A549 (cell line): ENCODE data around the gene PPP2R2C.

ENCODE experiments used
- CHD2 ChIP-seq: fragments of 150-350 bp; IDR thresholded peaks from 2 replicates; pipeline ENCODE4 v1.6.1; 2014; ENCODE audit warnings: low read length; ENCODE audit not compliant: partially characterized antibody
- EP300 ChIP-seq, 2 experiments: fragments of >200 bp; sonication (Bioruptor Twin); formaldehyde crosslinking; IDR thresholded peaks; 2 replicates in 1 of 2; 3 replicates in 1 of 2; pipeline ENCODE4 v1.6.1; 2016 to 2017
- MAZ ChIP-seq: fragments of 150-350 bp; IDR thresholded peaks from 2 replicates; pipeline ENCODE4 v1.6.1; 2014; ENCODE audit warnings: antibody characterized with exemption, low read depth, low read length, borderline replicate concordance
- MYC ChIP-seq: IDR thresholded peaks from 2 replicates; pipeline ENCODE4 v1.6.1; 2012; ENCODE audit warnings: mild to moderate bottlenecking, inconsistent platforms, low read length, improper control_type of control experiment, borderline replicate concordance
- POLR2A ChIP-seq: IDR thresholded peaks from 2 replicates; pipeline ENCODE4 v1.6.1; 2012; ENCODE audit warnings: mild to moderate bottlenecking, low read length
- RARB ChIP-seq: fragments of 250-450 bp; sonication (Bioruptor Pico); IDR thresholded peaks from 2 replicates; pipeline ENCODE4 v1.8.0; 2021; ENCODE audit warnings: mild to moderate bottlenecking, moderate library complexity
- SREBF2 ChIP-seq: fragments of 450-650 bp; IDR thresholded peaks from 2 replicates; pipeline ENCODE4 v1.6.1; 2014; ENCODE audit warnings: mild to moderate bottlenecking, moderate library complexity
- ZC3H11A ChIP-seq: fragments of 450-650 bp; IDR thresholded peaks from 2 replicates; pipeline ENCODE4 v1.6.1; 2014; ENCODE audit warnings: antibody characterized with exemption, mild to moderate bottlenecking
- ZSCAN20 ChIP-seq: fragments of 250-450 bp; sonication (Bioruptor Pico); IDR thresholded peaks from 2 replicates; pipeline ENCODE4 v1.8.0; 2022; ENCODE audit warnings: mild to moderate bottlenecking, moderate library complexity
- TF ChIP-seq, protein P1 (sequence below): fragments of 150-350 bp; IDR thresholded peaks from 2 replicates; pipeline ENCODE4 v1.6.1; 2014; ENCODE audit warnings: low read depth, mild to moderate bottlenecking, low read length
- TF ChIP-seq, protein P2 (sequence below): IDR thresholded peaks from 2 replicates; pipeline ENCODE4 v1.6.1; 2012
- TF ChIP-seq, protein P3 (sequence below): fragments of >200 bp; sonication (Bioruptor Twin); formaldehyde crosslinking; IDR thresholded peaks from 3 replicates; pipeline ENCODE4 v1.5.1; 2016
- TF ChIP-seq, protein P4 (sequence below): fragments of 200-600 bp; sonication (generic); IDR thresholded peaks from 2 replicates; pipeline ENCODE4 v1.6.1; 2016; ENCODE audit warnings: antibody characterized with exemption, mild to moderate bottlenecking, moderate library complexity

DNA sequence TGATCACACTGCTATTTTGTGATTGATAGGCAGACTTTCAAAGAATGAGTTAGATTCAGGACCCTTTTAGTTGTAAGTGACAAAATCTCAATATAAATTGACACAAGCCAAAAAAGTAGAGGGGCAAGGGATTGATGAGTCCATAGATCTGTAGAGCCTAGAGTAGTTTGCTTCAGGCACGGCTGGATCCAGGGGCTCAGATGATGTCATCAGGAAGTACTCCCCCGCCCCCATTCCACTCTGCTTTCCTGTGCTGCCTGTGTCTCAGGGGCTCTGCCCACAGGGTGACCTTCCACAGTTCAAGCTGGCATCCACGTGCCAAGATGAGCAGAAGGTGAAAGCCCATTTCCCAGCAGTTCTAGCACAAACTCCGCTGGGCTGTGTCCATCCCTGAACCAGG lies 189.1 kb downstream of the PPP2R2C start:
- TF ChIP-seq RARB (CRISPR knock-in tag) (no peak), POLR2A (no peak), EP300 (IDR thresholded peaks at IDR 0.05) (no peak), CHD2 (no peak), SREBF2 (no peak), MAZ (no peak), ZSCAN20 (CRISPR knock-in tag) (no peak), ZC3H11A (no peak), MYC (no peak)
- TF ChIP-seq, protein P1, sequence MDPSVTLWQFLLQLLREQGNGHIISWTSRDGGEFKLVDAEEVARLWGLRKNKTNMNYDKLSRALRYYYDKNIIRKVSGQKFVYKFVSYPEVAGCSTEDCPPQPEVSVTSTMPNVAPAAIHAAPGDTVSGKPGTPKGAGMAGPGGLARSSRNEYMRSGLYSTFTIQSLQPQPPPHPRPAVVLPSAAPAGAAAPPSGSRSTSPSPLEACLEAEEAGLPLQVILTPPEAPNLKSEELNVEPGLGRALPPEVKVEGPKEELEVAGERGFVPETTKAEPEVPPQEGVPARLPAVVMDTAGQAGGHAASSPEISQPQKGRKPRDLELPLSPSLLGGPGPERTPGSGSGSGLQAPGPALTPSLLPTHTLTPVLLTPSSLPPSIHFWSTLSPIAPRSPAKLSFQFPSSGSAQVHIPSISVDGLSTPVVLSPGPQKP, result no peak
- TF ChIP-seq, protein P2, sequence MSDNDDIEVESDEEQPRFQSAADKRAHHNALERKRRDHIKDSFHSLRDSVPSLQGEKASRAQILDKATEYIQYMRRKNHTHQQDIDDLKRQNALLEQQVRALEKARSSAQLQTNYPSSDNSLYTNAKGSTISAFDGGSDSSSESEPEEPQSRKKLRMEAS, result no peak
- TF ChIP-seq, protein P3, sequence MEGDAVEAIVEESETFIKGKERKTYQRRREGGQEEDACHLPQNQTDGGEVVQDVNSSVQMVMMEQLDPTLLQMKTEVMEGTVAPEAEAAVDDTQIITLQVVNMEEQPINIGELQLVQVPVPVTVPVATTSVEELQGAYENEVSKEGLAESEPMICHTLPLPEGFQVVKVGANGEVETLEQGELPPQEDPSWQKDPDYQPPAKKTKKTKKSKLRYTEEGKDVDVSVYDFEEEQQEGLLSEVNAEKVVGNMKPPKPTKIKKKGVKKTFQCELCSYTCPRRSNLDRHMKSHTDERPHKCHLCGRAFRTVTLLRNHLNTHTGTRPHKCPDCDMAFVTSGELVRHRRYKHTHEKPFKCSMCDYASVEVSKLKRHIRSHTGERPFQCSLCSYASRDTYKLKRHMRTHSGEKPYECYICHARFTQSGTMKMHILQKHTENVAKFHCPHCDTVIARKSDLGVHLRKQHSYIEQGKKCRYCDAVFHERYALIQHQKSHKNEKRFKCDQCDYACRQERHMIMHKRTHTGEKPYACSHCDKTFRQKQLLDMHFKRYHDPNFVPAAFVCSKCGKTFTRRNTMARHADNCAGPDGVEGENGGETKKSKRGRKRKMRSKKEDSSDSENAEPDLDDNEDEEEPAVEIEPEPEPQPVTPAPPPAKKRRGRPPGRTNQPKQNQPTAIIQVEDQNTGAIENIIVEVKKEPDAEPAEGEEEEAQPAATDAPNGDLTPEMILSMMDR, result no peak
- TF ChIP-seq, protein P4, sequence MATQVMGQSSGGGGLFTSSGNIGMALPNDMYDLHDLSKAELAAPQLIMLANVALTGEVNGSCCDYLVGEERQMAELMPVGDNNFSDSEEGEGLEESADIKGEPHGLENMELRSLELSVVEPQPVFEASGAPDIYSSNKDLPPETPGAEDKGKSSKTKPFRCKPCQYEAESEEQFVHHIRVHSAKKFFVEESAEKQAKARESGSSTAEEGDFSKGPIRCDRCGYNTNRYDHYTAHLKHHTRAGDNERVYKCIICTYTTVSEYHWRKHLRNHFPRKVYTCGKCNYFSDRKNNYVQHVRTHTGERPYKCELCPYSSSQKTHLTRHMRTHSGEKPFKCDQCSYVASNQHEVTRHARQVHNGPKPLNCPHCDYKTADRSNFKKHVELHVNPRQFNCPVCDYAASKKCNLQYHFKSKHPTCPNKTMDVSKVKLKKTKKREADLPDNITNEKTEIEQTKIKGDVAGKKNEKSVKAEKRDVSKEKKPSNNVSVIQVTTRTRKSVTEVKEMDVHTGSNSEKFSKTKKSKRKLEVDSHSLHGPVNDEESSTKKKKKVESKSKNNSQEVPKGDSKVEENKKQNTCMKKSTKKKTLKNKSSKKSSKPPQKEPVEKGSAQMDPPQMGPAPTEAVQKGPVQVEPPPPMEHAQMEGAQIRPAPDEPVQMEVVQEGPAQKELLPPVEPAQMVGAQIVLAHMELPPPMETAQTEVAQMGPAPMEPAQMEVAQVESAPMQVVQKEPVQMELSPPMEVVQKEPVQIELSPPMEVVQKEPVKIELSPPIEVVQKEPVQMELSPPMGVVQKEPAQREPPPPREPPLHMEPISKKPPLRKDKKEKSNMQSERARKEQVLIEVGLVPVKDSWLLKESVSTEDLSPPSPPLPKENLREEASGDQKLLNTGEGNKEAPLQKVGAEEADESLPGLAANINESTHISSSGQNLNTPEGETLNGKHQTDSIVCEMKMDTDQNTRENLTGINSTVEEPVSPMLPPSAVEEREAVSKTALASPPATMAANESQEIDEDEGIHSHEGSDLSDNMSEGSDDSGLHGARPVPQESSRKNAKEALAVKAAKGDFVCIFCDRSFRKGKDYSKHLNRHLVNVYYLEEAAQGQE, result no peak
